Osteocyte (in vitro differentiated cells): ENCODE results near the gene BRD7. TPM values are rescaled to one million over a fixed set of nuclear protein-coding genes. Genes with fewer than 3 reads are reported as not detected.

Source experiments
- DNase-seq: peaks from one replicate; pipeline ENCODE4 v3.0.0; 2021; ENCODE audit warnings: mixed read lengths; ENCODE audit not compliant: unreplicated experiment; ENCODE audit errors: extremely low spot score
- H3K27ac Mint-ChIP-seq: one replicate; pipeline ENCODE4 v1.8.0; 2021; ENCODE audit warnings: mild to moderate bottlenecking, mixed read lengths; ENCODE audit not compliant: unreplicated experiment
- H3K27me3 Mint-ChIP-seq: one replicate; pipeline ENCODE4 v1.8.0; 2021; ENCODE audit warnings: mixed read lengths; ENCODE audit not compliant: unreplicated experiment
- H3K36me3 Mint-ChIP-seq: one replicate; pipeline ENCODE4 v1.8.0; 2021; ENCODE audit warnings: mixed read lengths; ENCODE audit not compliant: unreplicated experiment
- H3K4me1 Mint-ChIP-seq: one replicate; pipeline ENCODE4 v1.8.0; 2021; ENCODE audit warnings: mixed read lengths; ENCODE audit not compliant: unreplicated experiment
- H3K4me3 Mint-ChIP-seq: one replicate; pipeline ENCODE4 v1.8.0; 2021; ENCODE audit warnings: mild to moderate bottlenecking, moderate library complexity, mixed read lengths; ENCODE audit not compliant: unreplicated experiment
- H3K9me3 Mint-ChIP-seq: one replicate; pipeline ENCODE4 v1.8.0; 2021; ENCODE audit warnings: mixed read lengths; ENCODE audit not compliant: unreplicated experiment
- total RNA-seq: library from RNA; stranded (reverse); gene quantifications from 2 replicates; pipeline ENCODE4 v1.2.1, GENCODE V29; 2021
- TF ChIP-seq, protein P1 (sequence below): fragments of 200-600 bp; sonication (generic); IDR thresholded peaks from 2 replicates; pipeline ENCODE4 v1.5.0; 2021; ENCODE audit warnings: antibody characterized with exemption, mild to moderate bottlenecking, moderate library complexity

BRD7 gene
- total RNA-seq, 1 donor from 2014 or later, result 72.3 TPM

DNA sequence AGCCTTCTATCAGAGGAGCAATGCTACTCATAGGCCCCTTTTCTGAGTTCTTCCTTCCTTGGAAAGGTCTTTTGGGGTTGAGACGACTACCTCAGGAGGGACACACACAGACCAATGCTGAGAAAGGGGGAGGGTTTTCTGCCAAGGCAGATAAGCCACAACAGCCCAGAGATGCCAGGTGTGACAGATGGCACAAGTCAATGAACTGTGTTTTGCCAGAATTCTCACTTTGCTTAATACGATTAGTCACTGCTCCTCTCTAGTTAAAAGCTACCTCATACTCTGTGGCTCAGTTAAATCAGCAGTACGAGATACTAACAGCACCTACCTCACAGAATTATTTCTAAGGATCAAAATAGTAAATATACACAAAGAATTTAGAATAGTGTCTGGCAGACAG is 8.0 kb downstream of the BRD7 start:
- H3K36me3 Mint-ChIP-seq, result peaks cover 23% of the 10 kb centered on the region
- no peak for DNase-seq
- H3K27ac Mint-ChIP-seq, result no peak overlapping the region
- H3K27me3 Mint-ChIP-seq, result no peaks in the 10 kb centered on the region
- no peaks in the 10 kb centered on the region for H3K9me3 Mint-ChIP-seq
- H3K4me1 Mint-ChIP-seq, result peaks cover 6% of the 10 kb centered on the region
- TF ChIP-seq, protein P1, sequence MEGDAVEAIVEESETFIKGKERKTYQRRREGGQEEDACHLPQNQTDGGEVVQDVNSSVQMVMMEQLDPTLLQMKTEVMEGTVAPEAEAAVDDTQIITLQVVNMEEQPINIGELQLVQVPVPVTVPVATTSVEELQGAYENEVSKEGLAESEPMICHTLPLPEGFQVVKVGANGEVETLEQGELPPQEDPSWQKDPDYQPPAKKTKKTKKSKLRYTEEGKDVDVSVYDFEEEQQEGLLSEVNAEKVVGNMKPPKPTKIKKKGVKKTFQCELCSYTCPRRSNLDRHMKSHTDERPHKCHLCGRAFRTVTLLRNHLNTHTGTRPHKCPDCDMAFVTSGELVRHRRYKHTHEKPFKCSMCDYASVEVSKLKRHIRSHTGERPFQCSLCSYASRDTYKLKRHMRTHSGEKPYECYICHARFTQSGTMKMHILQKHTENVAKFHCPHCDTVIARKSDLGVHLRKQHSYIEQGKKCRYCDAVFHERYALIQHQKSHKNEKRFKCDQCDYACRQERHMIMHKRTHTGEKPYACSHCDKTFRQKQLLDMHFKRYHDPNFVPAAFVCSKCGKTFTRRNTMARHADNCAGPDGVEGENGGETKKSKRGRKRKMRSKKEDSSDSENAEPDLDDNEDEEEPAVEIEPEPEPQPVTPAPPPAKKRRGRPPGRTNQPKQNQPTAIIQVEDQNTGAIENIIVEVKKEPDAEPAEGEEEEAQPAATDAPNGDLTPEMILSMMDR, result no peak
- H3K4me3 Mint-ChIP-seq, result no peak overlapping the region

DNA sequence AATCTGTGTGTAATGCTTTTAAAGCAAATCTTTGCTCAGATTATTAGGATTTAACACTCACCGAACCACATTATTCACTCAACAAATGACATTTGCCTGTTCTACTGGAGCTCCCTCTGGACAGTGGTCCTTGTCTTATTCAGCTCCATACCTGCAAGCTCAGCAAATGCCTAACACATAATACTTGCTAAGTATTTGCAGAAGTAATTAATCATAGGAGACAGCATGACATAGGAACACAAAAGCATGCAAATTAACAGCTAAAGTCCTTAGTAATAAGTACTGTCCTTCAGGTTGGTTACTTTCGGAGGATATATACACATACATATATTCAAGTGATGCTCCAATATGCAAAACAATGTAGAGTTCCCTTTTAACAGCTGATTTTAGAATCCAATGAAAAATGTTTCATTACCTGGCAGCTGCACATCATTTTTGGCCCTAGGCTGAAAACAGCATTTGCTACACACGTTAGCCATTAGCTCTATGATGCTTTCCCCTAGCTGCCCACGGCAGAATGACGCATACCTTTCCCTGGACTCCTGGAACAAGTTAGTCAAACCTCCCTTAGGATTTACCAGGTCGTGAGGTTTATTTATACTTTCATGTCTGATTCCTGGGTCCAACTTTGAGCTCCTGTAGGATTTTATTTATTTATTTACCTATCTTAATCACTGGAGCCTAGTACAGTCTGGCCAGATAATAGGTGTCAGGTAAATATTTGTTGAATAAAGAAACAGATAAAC is 8.6 kb downstream of the BRD7 start:
- Mint-ChIP-seq H3K36me3 (peaks cover 23% of the 10 kb centered on the region), H3K9me3 (no peaks in the 10 kb centered on the region)
- DNase-seq, result no peak

DNA sequence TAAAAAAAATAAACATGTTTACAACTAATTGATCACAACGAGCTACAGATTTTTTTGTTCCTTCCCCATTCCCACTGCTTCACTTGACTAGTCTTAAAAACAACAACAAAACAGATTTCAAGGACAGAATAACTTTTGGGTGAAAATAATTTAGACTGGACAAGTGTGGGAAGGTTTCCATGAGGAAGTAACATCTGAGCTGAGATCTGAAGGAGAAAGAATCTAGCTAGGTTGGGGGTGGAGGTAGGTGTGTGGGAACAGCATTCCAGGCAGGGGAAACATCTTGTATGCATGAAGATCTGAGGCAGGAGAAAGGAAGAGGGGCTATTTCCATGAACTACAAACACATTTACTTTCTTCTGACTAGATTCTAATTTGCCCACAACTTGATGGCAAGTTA is 9.2 kb downstream of the BRD7 start:
- H3K4me3 Mint-ChIP-seq, result no peak overlapping the region

More for the DNA sequence above, 8.6 kb downstream of the BRD7 start:
- no peak overlapping the region for H3K27ac Mint-ChIP-seq
- TF ChIP-seq, protein P1, result no peak
- peaks cover 2% of the 10 kb centered on the region for H3K4me1 Mint-ChIP-seq
- no peaks in the 10 kb centered on the region for H3K27me3 Mint-ChIP-seq
- no peak overlapping the region for H3K4me3 Mint-ChIP-seq

DNA sequence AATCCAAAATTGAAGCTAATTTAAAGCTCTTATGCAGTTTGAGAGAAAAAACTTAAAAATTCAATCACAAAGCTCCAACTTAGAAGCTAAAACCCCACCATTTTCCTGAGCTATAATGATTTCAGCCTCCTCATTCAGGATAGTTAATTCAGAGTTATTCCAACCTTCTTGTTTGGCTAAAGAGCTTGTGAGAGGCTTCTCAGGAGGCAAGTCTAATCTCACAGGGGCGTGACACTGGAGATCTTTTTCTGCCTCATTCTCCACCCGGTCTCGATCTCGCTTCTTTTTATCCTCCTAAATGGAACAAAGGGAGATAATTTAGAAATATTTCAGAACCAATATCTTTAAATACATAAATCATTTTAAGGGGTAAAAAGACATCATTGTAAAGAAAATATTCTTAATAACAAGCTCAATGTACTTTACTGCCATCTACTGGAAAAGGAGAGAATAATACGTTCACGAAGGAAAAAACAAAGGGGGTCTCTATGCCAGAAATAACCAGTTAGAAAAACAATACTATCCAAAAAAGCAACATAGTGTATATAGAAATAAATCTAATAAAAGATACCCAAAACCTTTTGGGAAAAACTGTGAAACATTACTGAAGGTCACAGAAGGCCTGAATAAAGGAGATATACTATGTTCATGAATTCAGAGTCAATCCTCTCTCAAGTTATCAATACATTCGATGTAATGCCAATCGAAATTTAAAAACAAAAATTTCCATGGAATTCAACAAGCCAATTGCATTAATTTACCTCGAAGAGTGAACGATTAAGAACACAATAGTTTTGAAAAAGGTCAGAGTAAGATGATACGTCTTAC is 13.9 kb downstream of the BRD7 start:
- TF ChIP-seq, protein P1, result peak; percentile 76
- DNase-seq, result no peak
- Mint-ChIP-seq H3K36me3 (peaks cover 24% of the 10 kb centered on the region), H3K27me3 (no peaks in the 10 kb centered on the region), H3K27ac (no peak overlapping the region), H3K4me1 (peaks cover 2% of the 10 kb centered on the region), H3K9me3 (no peaks in the 10 kb centered on the region), H3K4me3 (no peak overlapping the region)

More for the DNA sequence above, 9.2 kb downstream of the BRD7 start:
- H3K27ac Mint-ChIP-seq, result no peak overlapping the region
- H3K36me3 Mint-ChIP-seq, result peaks cover 20% of the 10 kb centered on the region
- H3K9me3 Mint-ChIP-seq, result no peaks in the 10 kb centered on the region
- peaks cover 2% of the 10 kb centered on the region for H3K4me1 Mint-ChIP-seq
- DNase-seq, result no peak
- TF ChIP-seq, protein P1, result no peak
- H3K27me3 Mint-ChIP-seq, result no peaks in the 10 kb centered on the region

DNA sequence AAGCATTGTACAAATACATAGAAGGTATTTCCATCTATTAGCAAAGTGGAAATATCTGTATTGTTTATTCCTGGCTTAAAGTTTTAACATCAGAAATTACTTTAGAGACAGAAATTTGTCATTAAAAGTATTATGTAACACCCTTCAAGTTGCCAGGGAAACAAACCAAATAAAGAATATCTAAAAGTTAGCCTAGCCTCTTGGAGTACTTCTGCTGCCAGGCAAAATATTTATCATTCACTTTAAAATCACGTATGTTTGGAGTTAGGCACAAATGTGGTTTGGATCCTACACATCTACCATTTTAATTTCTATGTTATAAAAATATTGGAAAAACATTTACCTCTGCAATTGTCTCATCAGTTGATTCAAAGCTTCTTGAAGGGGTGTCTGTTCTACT is 14.7 kb downstream of the BRD7 start:
- TF ChIP-seq, protein P1, result no peak
- H3K27me3 Mint-ChIP-seq, result no peaks in the 10 kb centered on the region
- no peak overlapping the region for H3K27ac Mint-ChIP-seq
- no peak overlapping the region for H3K4me3 Mint-ChIP-seq
- H3K4me1 Mint-ChIP-seq, result no peaks in the 10 kb centered on the region
- DNase-seq, result no peak
- peaks cover 29% of the 10 kb centered on the region for H3K36me3 Mint-ChIP-seq
- H3K9me3 Mint-ChIP-seq, result peaks cover 3% of the 10 kb centered on the region
